ENCODE measurements around the gene CHRNB1. TPM values are rescaled to one million over a fixed set of nuclear protein-coding genes. Genes with fewer than 3 reads are reported as not detected.
"Not testable (repeated sequence)": the region's sequence is repeated elsewhere in the genome, so short reads cannot be mapped to it uniquely, and the experiment has no call there.

Gene CHRNB1
- polyA plus RNA-seq, 1 donor: 86.6 TPM

DNA sequence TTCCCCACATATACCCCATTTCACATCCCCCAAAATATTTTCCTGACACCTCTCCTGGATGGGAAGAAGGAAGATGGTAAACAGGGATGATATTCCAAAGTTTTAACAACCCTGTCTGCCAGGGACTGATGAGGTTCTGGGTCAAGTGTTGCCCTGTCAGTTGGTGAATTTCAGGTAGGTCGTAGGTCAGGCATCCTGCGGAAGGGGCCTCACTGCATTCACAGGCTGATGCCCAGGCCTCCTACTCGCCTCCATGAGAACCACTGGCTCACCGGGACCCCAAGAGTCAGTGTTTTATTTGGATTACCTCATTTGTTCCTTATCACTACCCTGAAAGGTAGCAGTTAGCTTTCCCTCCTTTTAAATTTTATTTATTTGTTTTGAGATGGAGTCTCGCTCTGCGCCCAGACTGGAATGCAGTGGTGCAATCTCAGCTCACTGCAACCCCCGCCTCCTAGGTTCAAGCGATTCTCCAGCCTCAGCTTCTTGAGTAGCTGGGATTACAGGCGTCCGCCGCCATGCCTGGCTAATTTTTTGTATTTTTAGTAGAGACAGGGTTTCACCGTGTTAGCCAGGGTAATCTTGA lies 24.0 kb downstream of the CHRNB1 start:
- no peak for DNase-seq

DNA sequence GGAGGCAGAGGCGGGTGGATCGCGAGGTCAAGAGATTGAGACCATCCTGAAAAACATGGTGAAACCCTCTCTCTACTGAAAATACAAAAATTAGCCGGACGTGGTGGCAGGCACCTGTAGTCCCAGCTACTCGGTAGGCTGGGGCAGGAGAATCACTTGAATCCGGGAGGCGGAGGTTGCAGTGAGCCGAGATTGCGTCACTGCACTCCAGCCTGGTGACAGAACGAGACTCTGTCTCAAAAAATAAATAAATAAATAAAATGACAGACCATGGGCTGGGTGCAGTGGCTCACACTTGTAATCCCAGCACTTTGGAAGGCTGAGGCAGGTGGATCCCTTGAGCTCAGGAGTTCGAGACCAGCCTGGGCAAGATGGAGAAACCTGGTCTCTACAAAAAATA lies 25.0 kb downstream of the CHRNB1 start:
- not testable (repeated sequence) for DNase-seq

DNA sequence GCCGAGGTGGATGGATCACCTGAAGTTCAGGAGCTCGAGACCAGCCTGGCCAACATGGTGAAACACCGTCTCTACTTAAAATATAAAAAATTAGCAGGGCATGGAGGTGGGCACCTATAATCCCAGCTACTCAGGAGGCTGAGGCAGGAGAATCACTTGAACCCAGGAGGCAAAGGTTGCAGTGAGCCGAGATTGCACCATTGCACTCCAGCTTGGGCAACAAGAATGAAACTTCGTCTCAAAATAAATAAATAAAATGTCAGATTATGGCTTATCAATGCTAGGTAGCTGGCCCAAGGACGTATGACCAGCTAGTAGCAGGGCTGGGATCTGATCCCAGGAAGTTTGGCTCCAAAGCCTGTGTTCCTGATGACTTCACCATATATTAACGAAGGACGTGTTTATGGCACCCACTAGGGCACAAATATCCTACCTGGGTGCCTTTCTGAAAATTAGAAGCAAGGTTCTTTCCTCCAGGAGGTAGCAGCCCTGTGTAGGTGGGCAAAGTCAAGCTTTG lies 25.7 kb downstream of the CHRNB1 start:
- DNase-seq: not testable (repeated sequence)

DNA sequence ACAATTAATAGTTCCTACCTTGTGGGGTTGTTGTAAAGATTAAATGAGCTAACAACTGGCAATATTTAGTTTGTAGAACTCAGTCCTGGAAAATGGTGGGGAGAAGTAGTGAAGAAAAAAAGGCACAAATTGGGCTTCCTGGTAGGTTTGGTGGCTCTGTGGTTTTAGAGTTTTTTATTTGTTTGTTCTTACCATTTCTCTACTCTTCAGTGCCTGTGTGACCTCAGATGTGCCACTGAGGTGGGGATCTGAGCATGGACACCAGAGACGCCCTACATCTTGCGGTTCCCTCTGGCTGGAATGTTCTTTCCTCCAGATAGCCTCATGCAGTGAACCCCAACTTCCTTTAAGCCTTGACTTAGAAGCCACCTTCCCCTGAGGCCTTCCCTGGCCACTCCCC lies 26.9 kb downstream of the CHRNB1 start:
- no peak for DNase-seq

DNA sequence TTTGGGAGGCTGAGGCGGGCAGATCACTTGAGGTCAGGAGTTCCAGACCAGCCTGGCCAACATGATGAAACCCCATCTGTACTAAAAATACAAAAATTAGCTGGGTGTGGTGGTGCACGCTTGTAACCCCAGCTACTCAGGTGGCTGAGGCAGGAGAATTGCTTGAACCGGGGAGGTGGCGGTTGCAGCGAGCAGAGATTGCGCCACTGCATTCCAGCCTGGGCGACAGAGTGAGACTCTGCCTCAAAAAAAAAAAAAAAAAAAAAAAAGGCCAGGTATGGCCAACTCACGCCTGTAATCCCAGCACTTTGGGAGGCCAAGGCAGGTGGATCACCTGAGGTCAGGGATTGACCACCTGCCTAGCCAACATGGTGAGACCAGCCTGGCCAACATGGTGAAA lies 29.9 kb downstream of the CHRNB1 start:
- DNase-seq: not testable (repeated sequence)

DNA sequence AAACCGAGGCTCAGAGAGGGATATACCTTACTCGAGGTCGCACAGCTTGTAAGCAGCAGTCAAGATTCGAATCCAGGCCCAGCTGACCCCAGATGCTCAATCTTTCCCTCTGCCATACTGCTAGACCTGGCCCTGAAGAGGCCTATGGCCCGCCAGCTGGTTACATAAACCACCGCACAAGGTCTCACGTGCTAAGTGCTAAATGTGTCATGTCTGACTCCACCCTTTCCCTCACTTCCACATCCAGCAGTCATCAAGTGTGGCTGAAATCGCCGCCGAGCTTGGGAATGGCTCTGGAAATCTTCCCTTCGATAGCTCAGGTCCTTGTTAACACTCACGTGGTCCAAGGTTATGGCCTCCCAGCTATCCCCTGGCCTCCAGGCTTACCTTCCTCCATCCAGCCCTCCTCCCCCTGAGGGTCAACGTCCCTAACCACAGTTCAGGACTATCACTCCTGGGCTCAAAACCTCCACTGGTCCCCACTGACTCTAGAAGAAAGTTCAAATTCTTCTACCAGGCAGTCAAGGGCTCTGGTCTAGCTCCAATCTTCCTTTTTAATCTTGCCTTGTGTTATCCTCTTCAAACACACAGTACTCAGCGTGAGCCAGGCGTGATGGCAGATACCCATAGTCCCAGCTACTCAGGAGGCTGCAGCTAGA lies 31.0 kb downstream of the CHRNB1 start:
- no peak for DNase-seq

DNA sequence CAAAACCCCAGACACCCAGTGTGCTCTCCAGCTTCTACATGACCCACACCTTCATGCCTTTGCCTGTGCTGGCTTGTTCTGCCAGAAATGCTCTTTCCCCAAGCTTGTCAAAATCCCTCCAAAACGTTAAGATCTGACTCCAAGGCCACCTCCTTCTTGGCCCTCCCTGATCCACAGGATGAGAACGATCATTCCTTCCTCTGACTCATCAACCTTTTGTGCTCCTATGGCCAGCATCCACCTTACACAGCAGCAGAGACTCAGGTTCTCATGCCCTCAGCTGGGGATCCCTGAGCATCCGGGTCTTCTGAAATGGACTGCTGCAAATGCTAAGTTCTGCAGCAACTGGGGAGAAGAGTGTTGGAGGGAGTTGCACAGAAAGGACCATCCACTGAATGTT lies 31.6 kb downstream of the CHRNB1 start:
- no peak for DNase-seq

DNA sequence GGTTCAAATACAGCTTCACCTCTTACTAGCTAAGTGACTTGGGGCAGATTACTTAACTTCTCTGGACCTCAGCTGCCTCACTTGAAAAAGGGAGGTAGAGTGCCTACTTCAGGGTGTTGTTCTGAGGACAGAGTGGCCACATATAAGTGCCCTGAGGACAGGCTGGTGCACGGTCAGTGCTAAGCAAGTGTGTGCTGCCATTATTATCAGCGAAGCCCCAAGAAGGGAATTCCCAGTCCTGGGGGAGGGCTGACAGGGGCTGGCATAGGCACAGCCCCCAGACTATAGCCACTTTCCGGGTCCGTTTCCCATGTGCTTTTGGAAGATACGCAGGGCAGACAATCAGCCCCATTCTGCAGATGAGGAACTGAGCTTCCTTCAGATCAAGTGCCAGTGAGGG lies 32.1 kb downstream of the CHRNB1 start:
- DNase-seq: no peak

DNA sequence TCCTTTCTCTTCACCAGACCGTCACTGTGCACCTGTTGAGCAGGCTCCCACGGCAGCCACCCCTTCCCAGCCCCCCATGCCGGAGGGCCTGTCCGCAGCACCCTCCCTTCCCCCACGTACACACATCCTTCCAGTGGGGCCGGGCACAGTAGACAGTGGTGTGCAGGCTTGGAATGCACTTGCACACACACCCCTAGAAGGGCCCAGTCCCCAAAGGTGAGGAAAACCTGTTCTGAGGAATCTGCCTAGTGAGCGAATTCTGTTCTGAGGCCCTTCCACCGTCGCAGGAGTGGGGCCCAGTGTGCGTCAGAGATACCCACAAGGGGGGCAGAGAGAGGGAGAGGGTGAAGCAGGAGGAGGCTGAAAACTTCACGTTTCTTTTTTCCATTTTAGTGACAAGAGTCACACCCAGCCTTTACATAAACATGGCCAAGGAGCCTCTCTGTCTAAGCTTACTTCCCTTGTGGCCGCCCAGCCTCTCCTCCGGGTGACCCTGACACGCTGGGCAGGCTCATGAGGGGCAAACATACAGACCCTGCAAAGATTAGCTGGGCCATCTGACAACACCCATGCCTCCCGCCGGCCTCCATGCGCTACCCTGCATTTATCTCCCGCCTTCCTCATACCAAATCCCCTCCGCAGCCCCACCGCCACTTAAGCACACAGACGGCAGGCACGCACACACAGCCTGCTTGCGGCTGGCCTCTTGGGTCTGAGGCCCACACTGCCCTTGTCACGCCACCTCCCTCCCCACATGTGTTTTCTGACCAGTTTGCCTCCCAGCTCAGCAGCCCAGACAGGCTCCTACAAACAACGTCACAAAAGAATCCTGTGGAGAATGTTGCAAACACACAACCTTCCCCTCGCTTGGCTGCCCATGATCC lies 32.8 kb downstream of the CHRNB1 start:
- no peak for DNase-seq

DNA sequence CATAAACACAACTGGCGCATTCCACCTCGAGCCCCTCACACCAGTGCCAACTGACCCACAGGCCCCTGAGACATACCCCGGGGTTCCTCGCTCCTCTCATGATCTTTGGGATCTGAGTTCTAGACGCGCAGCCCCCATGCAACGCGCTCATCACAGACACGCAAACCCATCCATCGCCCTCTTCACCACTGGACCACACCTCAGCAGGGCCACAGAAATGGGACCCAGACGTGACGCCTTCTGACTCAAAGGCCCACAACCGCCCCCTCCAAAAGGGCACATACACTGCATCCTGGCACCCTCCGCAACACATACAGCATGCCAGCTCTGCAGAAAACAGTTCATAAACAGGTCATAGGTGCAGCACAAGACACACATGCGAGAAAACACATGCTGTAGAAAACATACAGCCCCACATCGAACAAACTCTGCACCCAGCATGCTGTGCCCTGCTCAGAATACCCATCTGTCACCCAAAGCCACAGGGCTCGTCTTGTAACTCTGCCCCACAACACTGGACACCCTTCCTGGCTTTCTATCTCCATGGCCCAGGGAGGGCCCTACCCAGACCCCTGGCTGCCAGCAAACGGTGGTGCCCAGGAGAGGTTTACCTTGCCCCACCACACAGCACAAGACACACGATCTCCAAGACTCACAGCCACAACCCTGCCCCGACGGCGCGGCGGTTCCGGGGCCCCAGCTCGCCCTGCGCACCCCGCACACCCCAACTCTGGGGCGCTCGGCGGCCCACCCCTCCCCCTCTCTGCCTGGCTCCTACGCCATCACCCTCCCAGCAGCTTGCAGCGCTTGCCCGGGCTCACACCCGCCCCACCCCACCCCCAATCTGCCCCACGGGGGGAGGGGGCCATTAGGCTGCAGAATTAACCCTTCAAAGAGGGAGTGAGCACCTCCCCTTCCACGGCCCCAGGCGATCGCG lies 33.7 kb downstream of the CHRNB1 start:
- DNase-seq: peak; percentile 51

DNA sequence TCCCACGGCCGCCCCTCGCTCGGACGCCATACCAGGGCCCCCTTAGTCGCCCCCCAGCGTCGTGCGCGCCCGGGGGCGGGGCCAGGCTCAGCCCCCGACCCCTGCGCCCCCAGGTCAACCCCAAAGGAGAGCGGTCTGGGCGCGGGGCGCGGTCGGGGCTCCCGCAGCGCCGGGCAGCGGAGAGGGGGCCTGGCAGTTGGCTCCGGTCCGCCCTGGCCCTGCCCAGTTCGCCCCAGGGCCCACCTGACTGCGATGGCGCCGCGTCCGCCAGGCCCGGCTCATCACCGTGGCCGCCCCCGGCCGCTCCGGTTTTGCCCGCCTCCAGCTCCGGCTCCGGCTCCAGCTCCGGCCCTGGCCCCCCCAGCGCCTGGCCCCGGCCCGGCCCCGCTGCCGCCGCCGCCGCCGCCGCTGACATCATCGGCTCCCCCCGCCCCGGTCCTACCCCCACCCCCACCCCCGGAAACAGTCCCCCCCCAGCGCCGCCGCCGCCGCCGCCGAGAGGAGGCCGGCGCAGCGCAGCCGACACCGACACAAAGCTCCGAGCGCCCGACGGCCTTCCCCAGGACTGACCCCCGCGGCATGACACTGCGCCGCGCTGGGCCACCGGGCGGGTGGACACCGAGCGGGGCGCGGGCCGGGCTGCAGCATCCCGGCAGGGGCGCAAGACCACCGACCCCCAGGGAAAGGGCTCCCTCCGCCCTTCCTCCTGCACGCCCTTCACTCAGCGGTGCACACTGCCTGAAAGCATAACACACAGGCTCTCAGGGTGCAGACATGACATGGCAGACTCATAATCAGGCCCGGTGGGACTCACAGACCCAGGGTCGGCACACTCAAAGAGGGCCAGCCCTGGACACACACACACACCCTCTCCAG lies 34.6 kb downstream of the CHRNB1 start, which contains the start of gene ZBTB4:
Gene ZBTB4 (minus strand): TSS at position 419 of the 876 bp plus-strand sequence. CDS start 12,830 bp downstream, outside the sequence.
- peak; percentile 56 for DNase-seq

DNA sequence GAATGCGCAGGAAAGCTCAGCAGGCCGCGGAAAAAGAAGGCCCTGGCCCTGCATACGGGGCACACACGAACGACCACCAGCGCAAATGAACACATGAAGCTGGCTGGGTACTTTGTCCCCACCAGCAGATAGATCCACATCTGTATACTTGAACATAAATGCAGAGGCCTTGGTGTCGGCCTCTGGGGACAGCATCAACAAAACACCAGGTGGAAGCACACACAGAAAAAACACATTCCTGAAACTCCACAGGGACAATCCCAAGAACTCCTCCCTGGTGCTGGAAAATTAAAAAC lies 35.2 kb downstream of the CHRNB1 start:
- DNase-seq: no peak

DNA sequence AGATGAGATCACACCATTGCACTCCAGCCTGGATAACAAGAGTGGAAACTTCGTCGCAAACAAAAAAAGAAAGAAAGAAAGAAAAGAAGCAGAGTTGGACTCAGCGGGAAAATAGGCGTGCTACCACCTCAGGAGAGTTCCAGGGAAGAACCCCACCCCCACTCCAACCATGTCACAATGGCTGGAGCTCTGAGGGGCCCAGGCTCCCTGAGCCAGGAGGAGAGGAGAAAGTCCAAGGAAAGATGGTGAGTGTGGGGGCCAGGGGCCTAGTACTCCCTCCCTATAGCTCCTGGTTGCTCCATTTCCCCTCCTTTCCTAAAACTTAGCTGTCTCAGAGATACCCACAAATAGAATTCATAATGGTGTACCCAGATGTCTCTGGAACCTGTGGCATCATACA lies 36.4 kb downstream of the CHRNB1 start, which contains the start of gene SLC35G6:
Gene SLC35G6 (plus strand): TSS at position 172 of the 400 bp plus-strand sequence. CDS start 71 bp downstream, at position 243.
- not testable (repeated sequence) for DNase-seq

DNA sequence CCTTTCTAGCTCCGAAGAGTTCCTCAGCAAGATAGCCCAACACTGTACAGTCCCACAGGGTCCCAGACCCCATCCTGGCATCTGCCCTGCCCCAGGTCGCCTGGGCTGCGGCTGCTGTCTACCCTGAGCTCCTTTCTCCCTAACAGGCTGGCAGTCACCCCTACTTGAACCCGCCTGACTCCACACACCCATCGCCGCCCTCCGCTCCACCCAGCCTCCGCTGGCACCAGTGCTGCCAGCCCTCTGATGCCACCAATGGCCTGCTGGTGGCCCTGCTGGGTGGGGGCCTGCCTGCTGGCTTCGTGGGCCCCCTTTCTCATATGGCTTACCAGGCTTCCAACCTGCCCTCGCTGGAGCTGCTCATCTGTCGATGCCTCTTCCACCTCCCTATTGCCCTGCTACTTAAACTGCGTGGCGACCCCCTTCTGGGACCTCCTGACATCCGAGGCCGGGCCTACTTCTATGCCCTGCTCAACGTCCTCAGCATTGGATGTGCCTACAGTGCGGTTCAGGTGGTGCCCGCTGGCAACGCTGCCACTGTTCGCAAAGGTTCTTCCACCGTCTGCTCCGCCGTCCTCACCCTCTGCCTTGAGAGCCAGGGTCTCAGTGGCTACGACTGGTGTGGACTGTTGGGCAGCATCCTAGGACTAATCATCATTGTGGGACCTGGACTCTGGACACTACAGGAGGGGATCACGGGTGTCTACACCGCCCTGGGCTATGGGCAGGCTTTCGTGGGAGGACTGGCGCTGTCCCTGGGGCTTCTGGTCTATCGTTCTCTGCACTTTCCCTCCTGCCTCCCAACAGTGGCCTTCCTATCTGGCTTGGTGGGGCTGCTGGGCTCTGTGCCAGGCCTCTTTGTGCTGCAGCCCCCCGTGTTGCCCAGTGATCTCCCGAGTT lies 37.2 kb downstream of the CHRNB1 start:
- DNase-seq: not testable (repeated sequence)

DNA sequence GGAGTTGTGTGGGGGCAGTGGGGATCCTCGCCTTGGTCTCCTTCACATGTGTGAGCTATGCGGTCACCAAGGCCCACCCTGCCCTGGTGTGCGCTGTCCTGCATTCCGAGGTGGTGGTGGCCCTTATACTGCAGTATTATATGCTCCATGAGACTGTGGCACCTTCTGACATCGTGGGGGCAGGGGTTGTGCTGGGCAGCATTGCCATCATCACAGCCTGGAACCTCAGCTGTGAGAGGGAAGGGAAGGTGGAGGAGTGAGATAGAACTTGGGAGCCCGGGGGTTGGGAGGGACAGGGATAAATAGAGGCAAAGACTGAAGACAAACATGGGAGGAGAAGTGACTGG lies 37.9 kb downstream of the CHRNB1 start:
- DNase-seq: not testable (repeated sequence)

DNA sequence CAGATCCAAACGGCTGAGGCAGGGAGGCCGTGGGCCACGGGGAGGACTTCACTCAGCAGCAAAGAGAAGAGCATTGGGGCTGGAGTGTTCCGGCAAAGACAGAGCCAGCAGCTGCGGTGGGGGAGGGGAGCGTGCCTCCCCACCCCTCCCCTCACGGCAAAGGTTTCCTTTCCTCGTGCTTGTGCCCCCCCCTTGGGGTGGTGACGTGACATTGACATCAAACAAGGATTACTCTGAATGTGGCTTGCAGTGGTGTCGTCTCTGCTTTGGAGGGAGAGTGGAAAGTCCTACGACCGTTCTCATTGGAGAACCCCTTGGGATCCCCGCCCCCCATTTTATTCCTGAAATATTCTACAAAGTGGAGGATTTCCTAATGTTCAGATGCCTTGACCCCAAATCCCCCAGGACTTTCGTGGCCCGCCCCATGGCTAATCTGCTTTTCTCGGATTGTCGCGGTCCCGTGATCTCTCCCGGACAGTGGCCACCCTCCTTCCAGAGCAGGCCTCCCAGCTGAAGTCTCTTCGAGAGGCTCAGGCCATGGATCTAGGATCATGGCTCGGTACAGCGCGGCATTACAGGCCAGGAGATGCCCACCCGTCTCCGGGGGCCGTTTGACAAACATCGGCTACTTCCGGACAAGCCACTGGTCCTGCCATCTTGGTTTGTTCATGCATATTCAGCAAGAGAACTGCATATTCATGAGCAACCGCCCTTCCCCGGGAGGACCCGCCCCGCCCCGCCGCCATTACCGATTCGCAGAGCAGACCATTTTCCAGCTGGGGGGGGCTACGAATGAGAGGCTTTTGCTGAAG lies 38.6 kb downstream of the CHRNB1 start:
- peak; percentile 92 for DNase-seq

DNA sequence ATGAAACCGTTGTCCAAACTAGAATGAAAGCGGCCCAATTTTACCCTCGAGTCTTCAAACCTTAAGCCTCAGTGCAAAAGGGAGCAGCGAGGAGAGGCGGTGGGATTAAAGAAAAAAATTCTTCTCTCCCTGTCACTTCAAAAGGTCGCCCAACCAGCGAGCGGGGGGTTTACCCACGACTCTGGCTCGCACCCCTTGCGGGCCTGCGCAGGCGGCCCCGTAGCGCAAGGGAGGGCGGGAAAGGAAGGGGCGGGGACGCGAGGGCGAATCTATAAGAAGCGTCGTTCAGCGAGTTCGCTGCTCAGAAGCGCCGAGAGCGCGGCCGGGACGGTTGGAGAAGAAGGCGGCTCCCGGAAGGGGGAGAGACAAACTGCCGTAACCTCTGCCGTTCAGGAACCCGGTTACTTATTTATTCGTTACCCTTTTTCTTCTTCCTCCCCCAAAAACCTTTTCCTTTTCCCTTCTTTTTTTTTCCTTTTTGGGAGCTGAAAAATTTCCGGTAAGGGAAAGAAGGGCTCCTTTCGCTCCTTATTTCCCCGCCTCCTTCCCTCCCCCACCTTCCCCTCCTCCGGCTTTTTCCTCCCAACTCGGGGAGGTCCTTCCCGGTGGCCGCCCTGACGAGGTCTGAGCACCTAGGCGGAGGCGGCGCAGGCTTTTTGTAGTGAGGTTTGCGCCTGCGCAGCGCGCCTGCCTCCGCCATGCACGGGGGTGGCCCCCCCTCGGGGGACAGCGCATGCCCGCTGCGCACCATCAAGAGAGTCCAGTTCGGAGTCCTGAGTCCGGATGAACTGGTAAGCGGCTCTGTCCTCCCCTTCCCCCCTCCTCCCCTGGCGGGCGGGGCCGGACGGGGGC lies 39.4 kb downstream of the CHRNB1 start, which contains the start of gene POLR2A:
Gene POLR2A (plus strand): TSS at position 300 of the 852 bp plus-strand sequence.
- DNase-seq: peak; percentile 99

DNA sequence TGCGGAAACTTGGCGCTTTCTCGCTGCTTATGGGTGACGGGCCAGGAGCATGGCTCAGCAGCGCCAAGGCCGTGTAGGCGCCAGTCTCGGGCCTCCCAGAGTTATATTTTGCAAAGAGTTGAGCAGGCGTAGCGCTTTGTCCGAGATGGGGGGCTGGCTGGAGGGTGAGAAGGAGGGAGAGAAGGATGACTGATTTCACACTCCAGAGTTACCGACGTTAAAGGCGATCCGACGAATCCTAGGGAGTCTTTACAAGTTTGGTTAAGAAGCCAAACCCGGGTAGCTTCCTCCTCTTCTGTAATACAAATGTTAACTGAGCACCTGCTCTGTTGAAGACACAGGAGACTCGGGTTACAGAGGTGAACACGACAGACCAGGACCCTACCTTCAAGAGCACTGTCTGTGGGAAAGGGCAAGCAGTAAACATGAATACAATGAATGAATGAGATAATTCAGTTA lies 40.1 kb downstream of the CHRNB1 start:
- DNase-seq: no peak
